ENCODE measurements around the gene SH3BP1. TPM values are rescaled to one million over a fixed set of nuclear protein-coding genes. Genes with fewer than 3 reads are reported as not detected.
A peak's percentile ranks its signal among the peaks of the same experiment; 100 is the strongest.

Gene SH3BP1
- polyA plus RNA-seq, 3 donors: 20.0 to 214 (median 20.0) TPM

DNA sequence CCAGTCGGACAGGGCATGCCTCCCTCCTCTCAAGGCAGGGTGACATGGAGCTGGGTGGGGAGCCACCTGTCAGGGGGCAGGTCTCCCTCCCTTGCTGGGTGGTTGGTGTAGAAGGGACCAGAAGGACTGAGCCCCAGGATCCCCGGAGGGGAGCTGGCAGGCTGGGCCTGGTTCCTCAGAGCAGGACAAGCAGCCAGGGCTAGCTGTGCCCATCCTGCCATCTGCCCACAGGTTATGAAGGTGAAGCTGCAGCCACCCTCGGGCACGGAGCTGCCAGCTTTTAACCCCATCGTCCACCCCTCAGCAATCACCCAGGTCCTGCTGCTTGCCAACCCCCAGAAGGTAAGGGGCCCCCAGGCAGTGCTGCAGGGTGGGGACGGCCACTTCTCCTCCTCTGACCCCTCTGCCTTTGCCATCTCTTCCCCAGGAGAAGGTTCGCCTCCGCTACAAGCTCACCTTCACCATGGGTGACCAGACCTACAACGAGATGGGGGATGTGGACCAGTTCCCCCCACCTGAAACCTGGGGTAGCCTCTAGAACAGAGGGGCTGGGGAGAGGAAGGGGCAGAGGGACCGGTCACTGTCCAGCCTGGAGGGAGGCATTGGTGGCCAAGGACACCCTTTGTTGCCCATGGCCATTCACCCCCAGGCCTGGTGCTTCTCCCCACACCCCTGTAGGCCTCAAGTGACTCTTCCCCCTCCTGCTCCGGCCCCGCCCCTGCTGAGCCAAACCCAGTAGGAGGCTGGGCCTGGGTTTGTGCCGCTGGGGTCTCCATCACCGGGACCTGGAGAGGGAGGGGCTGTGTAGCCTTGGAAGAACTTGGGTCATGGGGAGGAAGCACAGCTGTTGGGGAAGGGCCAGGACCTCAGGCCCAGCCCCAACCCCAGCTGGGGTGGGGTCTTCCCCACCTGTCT lies 7.0 kb upstream of the SH3BP1 start:
- no peaks in the 10 kb centered on the region for H4K20me1 ChIP-seq (ENCODE audit: insufficient read depth, low read length)
- TF ChIP-seq, protein P1, sequence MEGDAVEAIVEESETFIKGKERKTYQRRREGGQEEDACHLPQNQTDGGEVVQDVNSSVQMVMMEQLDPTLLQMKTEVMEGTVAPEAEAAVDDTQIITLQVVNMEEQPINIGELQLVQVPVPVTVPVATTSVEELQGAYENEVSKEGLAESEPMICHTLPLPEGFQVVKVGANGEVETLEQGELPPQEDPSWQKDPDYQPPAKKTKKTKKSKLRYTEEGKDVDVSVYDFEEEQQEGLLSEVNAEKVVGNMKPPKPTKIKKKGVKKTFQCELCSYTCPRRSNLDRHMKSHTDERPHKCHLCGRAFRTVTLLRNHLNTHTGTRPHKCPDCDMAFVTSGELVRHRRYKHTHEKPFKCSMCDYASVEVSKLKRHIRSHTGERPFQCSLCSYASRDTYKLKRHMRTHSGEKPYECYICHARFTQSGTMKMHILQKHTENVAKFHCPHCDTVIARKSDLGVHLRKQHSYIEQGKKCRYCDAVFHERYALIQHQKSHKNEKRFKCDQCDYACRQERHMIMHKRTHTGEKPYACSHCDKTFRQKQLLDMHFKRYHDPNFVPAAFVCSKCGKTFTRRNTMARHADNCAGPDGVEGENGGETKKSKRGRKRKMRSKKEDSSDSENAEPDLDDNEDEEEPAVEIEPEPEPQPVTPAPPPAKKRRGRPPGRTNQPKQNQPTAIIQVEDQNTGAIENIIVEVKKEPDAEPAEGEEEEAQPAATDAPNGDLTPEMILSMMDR (IDR thresholded peaks at IDR 0.05): no peak
- Mint-ChIP-seq H3K36me3 (peaks cover 30 to 43% of the 10 kb centered on the region in 2 donors), H3K9me3 (no peaks in the 10 kb centered on the region), H3K4me3 (peak overlapping the region in 1 of 2 donors; percentile 82), H3K27me3 (ENCODE audit: low read depth in 3 of 3) (peaks cover 0 to 2% (median 0%) of the 10 kb centered on the region in 3 donors), H3K27ac (peak overlapping the region; percentile 96 to 99 (median 98)), H3K4me1 (peaks cover 75% of the 10 kb centered on the region)
- H3K9me3 ChIP-seq (replicated peaks in 1 of 2; ENCODE audit: control insufficient read depth in 1 of 2, insufficient read depth in 1 of 2, low read length in 2 of 2): no peaks in the 10 kb centered on the region
- no peak for DNase-seq
- H3K27me3 ChIP-seq (ENCODE audit: control insufficient read depth in 2 of 2, insufficient read depth in 2 of 2, low read length in 2 of 2): no peaks in the 10 kb centered on the region
- H2AFZ ChIP-seq (ENCODE audit: insufficient read depth, low read depth, low read length, poor library complexity, severe bottlenecking): peak overlapping the region; percentile 44
- peak overlapping the region; percentile 75 for H3K4me2 ChIP-seq (replicated peaks; ENCODE audit: extremely low read depth, low read length, poor library complexity, severe bottlenecking)
- H3K9ac ChIP-seq (ENCODE audit: insufficient read depth, low read length, poor library complexity, severe bottlenecking): peak overlapping the region; percentile 67
- peaks cover 68 to 71% of the 10 kb centered on the region in 2 donors for H3K4me1 ChIP-seq (ENCODE audit: control insufficient read depth in 1 of 2, insufficient read depth in 2 of 2, low read length in 2 of 2)
- peaks cover 30% of the 10 kb centered on the region for H3K79me2 ChIP-seq (ENCODE audit: insufficient read depth, low read length)
- H3K4me3 ChIP-seq (replicated peaks in 1 of 3; ENCODE audit: low read depth in 2 of 3, low read length in 3 of 3): peak overlapping the region in 2 of 3 experiments; percentile 5 to 63
- WGBS (ENCODE audit: insufficient coverage): 67% methylated on average over 3 of the region's 14 CpGs
- peak overlapping the region; percentile 89 to 93 for H3K27ac ChIP-seq (ENCODE audit: low read depth in 1 of 2, low read length in 2 of 2)
- intact Hi-C loops (cut with micrococcal nuclease): no loop called here
- H3K36me3 ChIP-seq (replicated peaks in 1 of 2; ENCODE audit: control insufficient read depth in 1 of 2, insufficient read depth in 2 of 2, low read length in 2 of 2): peaks cover 29 to 38% of the 10 kb centered on the region in 2 donors

GRCh38 chr22:37633089-37633624 lies 6.3 kb upstream of the SH3BP1 start:
- 0% methylated on average over 4 of the region's 11 CpGs for WGBS (ENCODE audit: insufficient coverage)
- H3K9ac ChIP-seq (ENCODE audit: insufficient read depth, low read length, poor library complexity, severe bottlenecking): peak overlapping the region; percentile 67
- peaks cover 75% of the 10 kb centered on the region for H3K4me1 Mint-ChIP-seq

More at GRCh38 chr22:37633089-37633624, 6.3 kb upstream of the SH3BP1 start:
- H3K4me1 ChIP-seq (ENCODE audit: control insufficient read depth in 1 of 2, insufficient read depth in 2 of 2, low read length in 2 of 2): peaks cover 68 to 71% of the 10 kb centered on the region in 2 donors
- H3K27ac ChIP-seq (ENCODE audit: low read depth in 1 of 2, low read length in 2 of 2): peak overlapping the region; percentile 89 to 93
- H3K27ac Mint-ChIP-seq: peak overlapping the region; percentile 96 to 99 (median 98)
- no peaks in the 10 kb centered on the region for H3K27me3 ChIP-seq (ENCODE audit: control insufficient read depth in 2 of 2, insufficient read depth in 2 of 2, low read length in 2 of 2)
- peaks cover 37% of the 10 kb centered on the region for H3K79me2 ChIP-seq (ENCODE audit: insufficient read depth, low read length)
- peaks cover 29 to 38% of the 10 kb centered on the region in 2 donors for H3K36me3 ChIP-seq (replicated peaks in 1 of 2; ENCODE audit: control insufficient read depth in 1 of 2, insufficient read depth in 2 of 2, low read length in 2 of 2)
- peak overlapping the region; percentile 44 for H2AFZ ChIP-seq (ENCODE audit: insufficient read depth, low read depth, low read length, poor library complexity, severe bottlenecking)
- peak overlapping the region; percentile 75 for H3K4me2 ChIP-seq (replicated peaks; ENCODE audit: extremely low read depth, low read length, poor library complexity, severe bottlenecking)
- TF ChIP-seq, protein P1 (IDR thresholded peaks at IDR 0.05): no peak
- peaks cover 30 to 42% of the 10 kb centered on the region in 2 donors for H3K36me3 Mint-ChIP-seq
- H3K4me3 ChIP-seq (replicated peaks in 1 of 3; ENCODE audit: low read depth in 2 of 3, low read length in 3 of 3): peak overlapping the region in 2 of 3 experiments; percentile 5 to 63
- H3K9me3 Mint-ChIP-seq: no peaks in the 10 kb centered on the region
- H3K4me3 Mint-ChIP-seq: peak overlapping the region; percentile 39 to 82
- intact Hi-C loops (cut with micrococcal nuclease): no loop called here
- H3K9me3 ChIP-seq (replicated peaks in 1 of 2; ENCODE audit: control insufficient read depth in 1 of 2, insufficient read depth in 1 of 2, low read length in 2 of 2): no peaks in the 10 kb centered on the region
- H3K27me3 Mint-ChIP-seq (ENCODE audit: low read depth in 3 of 3): peaks cover 0 to 2% (median 0%) of the 10 kb centered on the region in 3 donors
- peak in 1 of 3 donors; percentile 11 for DNase-seq
- H4K20me1 ChIP-seq (ENCODE audit: insufficient read depth, low read length): no peaks in the 10 kb centered on the region

All from CD14-positive monocyte (primary cell).